ENCODE measurements around the gene USP4. TPM values are rescaled to one million over a fixed set of nuclear protein-coding genes. Genes with fewer than 3 reads are reported as not detected.

USP4 gene
- total and polyA plus RNA-seq, 2 of the 8 experiments (the other 6 are each of a cell fraction or from before 2014, with no cell fraction given) = 16.0 to 27.8 TPM

GRCh38 chr3:49257187-49257586 lies 82.7 kb downstream of the USP4 start (continued):
- TF ChIP-seq RFX5 (IDR thresholded peaks at IDR 0.05; ENCODE audit: borderline replicate concordance, low read depth, low read length) = no peak
- TF ChIP-seq CTCF (IDR thresholded peaks at IDR 0.05; ENCODE audit: control extremely low read depth in 1 of 3, insufficient read depth in 1 of 3, low read depth in 1 of 3, low read length in 3 of 3) = no peak
- no peak for TF ChIP-seq EGR1 (IDR thresholded peaks at IDR 0.05; ENCODE audit: borderline replicate concordance, low read depth, low read length)
- TF ChIP-seq BRCA1 (IDR thresholded peaks at IDR 0.05; ENCODE audit: low read depth, low read length) = no peak
- no peak for TF ChIP-seq SP1 (IDR thresholded peaks at IDR 0.05; ENCODE audit: low read depth, low read length)
